ENCODE measurements around the gene AK6.
"Not testable (repeated sequence)": the region's sequence is repeated elsewhere in the genome, so short reads cannot be mapped to it uniquely, and the experiment has no call there.

Gene AK6

DNA sequence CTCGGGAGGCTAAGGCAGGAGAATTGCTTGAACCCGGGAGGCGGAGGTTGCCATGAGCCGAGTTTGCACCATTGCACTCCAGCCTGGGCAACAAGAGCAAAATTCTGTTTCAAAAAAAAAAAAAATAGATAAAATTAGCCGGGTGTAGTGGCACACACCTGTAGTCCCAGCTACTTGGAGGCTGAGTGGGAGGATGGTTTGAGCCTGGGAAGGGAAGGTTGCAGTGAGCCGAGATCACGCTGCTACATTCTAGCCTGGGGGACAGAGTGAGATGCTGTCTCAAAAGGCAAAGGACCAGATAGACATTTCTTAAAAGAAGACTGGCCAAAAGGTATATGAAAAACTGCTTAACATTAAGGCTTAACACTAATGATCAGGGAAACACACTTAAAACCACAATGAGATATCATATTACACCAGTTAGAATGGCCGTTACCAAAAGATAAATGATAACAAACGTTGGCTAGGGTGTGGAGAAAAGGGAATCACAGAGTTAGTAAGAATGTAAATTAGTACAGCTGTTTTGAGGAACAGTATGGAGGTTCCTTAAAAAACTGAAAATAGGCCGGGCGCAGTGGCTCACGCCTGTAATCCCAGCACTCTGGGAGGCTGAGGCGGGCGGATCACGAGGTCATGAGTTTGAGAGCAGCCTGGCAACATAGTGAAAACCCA, 35.5 kb upstream of the AK6 start:
- H3K4me3 ChIP-seq (replicated peaks; ENCODE audit: low read depth, low read length) = no peak overlapping the region
- no peak for DNase-seq (ENCODE audit: extremely low read depth, low read depth)
- TF ChIP-seq CTCF (IDR thresholded peaks at IDR 0.05; ENCODE audit: low read depth, low read length, missing control alignments) = no peak

GRCh38 chr5:69378376-69378775, 9.1 kb upstream of the AK6 start:
- H3K4me3 ChIP-seq (replicated peaks; ENCODE audit: low read depth, low read length) = no peak overlapping the region
- DNase-seq (ENCODE audit: extremely low read depth, low read depth) = no peak
- no peak for TF ChIP-seq CTCF (IDR thresholded peaks at IDR 0.05; ENCODE audit: low read depth, low read length, missing control alignments)

GRCh38 chr5:69374911-69375446, 5.7 kb upstream of the AK6 start:
- H3K4me3 ChIP-seq (replicated peaks; ENCODE audit: low read depth, low read length) = no peak overlapping the region

GRCh38 chr5:69372394-69372793, 3.1 kb upstream of the AK6 start:
- TF ChIP-seq CTCF (IDR thresholded peaks at IDR 0.05; ENCODE audit: low read depth, low read length, missing control alignments) = no peak
- H3K4me3 ChIP-seq (replicated peaks; ENCODE audit: low read depth, low read length) = no peak overlapping the region
- no peak for DNase-seq (ENCODE audit: extremely low read depth, low read depth)

More at GRCh38 chr5:69374911-69375446, 5.7 kb upstream of the AK6 start:
- no peak for TF ChIP-seq CTCF (IDR thresholded peaks at IDR 0.05; ENCODE audit: low read depth, low read length, missing control alignments)
- no peak for DNase-seq (ENCODE audit: extremely low read depth, low read depth)

GRCh38 chr5:69370335-69370734, 1.0 kb upstream of the AK6 start:
- not testable (repeated sequence) for DNase-seq (ENCODE audit: extremely low read depth, low read depth)
- peak overlapping the region; percentile 84 for H3K4me3 ChIP-seq (replicated peaks; ENCODE audit: low read depth, low read length)

- DNase-seq (ENCODE audit: extremely low read depth, low read depth) = no peak
- peak overlapping the region; percentile 84 for H3K4me3 ChIP-seq (replicated peaks; ENCODE audit: low read depth, low read length)
- no peak for TF ChIP-seq CTCF (IDR thresholded peaks at IDR 0.05; ENCODE audit: low read depth, low read length, missing control alignments)
Observed at GRCh38 chr5:69368458-69369339, 621 bp downstream of the AK6 start.

- DNase-seq (ENCODE audit: extremely low read depth, low read depth) = no peak
- no peak for TF ChIP-seq CTCF (IDR thresholded peaks at IDR 0.05; ENCODE audit: low read depth, low read length, missing control alignments)
- peak overlapping the region; percentile 84 for H3K4me3 ChIP-seq (replicated peaks; ENCODE audit: low read depth, low read length)
Observed at GRCh38 chr5:69367697-69368279, 1.5 kb downstream of the AK6 start.

Measured in HFF-Myc (cell line).